ENCODE measurements around the gene CALN1. TPM values are rescaled to one million over a fixed set of nuclear protein-coding genes. Genes with fewer than 3 reads are reported as not detected.

The CALN1 gene
- total and polyA plus RNA-seq, 2 of the 8 experiments (the other 6 are each of a cell fraction or from before 2014, with no cell fraction given): 6.4 to 15.2 TPM

DNA sequence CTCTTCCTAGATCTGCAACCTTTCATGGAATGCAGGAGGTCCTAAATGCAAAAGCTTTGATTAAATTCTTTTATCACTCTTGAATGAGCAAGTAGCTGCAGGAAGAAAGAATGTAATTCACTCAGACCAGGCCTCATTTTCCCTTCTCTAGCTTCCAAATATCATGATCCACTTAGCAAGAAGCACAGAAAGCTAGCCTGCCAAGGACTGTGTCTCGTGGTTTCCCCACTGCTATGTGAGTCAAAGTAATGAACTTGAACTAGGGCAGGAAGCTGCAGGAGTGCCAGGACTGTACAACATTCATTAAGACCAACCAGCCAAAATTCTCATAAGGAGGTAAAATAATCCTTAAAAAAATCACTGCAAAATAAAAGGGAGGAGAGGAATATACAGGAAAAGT, 379.2 kb downstream of the CALN1 start (continued):
- TF ChIP-seq, protein P1, sequence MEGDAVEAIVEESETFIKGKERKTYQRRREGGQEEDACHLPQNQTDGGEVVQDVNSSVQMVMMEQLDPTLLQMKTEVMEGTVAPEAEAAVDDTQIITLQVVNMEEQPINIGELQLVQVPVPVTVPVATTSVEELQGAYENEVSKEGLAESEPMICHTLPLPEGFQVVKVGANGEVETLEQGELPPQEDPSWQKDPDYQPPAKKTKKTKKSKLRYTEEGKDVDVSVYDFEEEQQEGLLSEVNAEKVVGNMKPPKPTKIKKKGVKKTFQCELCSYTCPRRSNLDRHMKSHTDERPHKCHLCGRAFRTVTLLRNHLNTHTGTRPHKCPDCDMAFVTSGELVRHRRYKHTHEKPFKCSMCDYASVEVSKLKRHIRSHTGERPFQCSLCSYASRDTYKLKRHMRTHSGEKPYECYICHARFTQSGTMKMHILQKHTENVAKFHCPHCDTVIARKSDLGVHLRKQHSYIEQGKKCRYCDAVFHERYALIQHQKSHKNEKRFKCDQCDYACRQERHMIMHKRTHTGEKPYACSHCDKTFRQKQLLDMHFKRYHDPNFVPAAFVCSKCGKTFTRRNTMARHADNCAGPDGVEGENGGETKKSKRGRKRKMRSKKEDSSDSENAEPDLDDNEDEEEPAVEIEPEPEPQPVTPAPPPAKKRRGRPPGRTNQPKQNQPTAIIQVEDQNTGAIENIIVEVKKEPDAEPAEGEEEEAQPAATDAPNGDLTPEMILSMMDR (IDR thresholded peaks at IDR 0.05; ENCODE audit: control extremely low read depth in 1 of 3, insufficient read depth in 1 of 3, low read depth in 1 of 3, low read length in 3 of 3): no peak

Data from H1 (cell line).